ENCODE data around the gene CHGA.

The CHGA gene

GRCh38 chr14:92922883-92923743 lies at the start of gene CHGA:
CHGA (plus strand) TSS chr14:92923150; CDS start chr14:92923360, 210 bp downstream.
- DNase-seq: peak; percentile 44

GRCh38 chr14:92874962-92875661 lies 47.8 kb upstream of the CHGA start:
- DNase-seq: no peak

GRCh38 chr14:92877757-92878431 lies 45.1 kb upstream of the CHGA start:
- DNase-seq: peak; percentile 2

- DNase-seq: no peak
These were observed 42.6 kb upstream of the CHGA start for GRCh38 chr14:92880351-92880750.

GRCh38 chr14:92880851-92881250 lies 42.1 kb upstream of the CHGA start:
- peak; percentile 5 for DNase-seq

GRCh38 chr14:92883066-92883465 lies 39.9 kb upstream of the CHGA start:
- no peak for DNase-seq

GRCh38 chr14:92884410-92884809 lies 38.5 kb upstream of the CHGA start:
- DNase-seq: no peak

- no peak for DNase-seq
These were observed 37.5 kb upstream of the CHGA start for GRCh38 chr14:92885279-92886061.

- DNase-seq: no peak
These were observed 36.6 kb upstream of the CHGA start for GRCh38 chr14:92886337-92886736.

GRCh38 chr14:92887157-92887556 lies 35.8 kb upstream of the CHGA start:
- no peak for DNase-seq

- no peak for DNase-seq
These were observed 34.1 kb upstream of the CHGA start for GRCh38 chr14:92888896-92889295.

GRCh38 chr14:92890830-92891588 lies 31.9 kb upstream of the CHGA start:
- DNase-seq: no peak

GRCh38 chr14:92892589-92892988 lies 30.4 kb upstream of the CHGA start:
- no peak for DNase-seq

- DNase-seq: no peak
These were observed 27.5 kb upstream of the CHGA start for GRCh38 chr14:92895352-92895878.

GRCh38 chr14:92897922-92898565 lies 24.9 kb upstream of the CHGA start:
- no peak for DNase-seq

- no peak for DNase-seq
These were observed 24.3 kb upstream of the CHGA start for GRCh38 chr14:92898566-92899131.

GRCh38 chr14:92900660-92901059 lies 22.3 kb upstream of the CHGA start:
- DNase-seq: no peak

- no peak for DNase-seq
These were observed 20.8 kb upstream of the CHGA start for GRCh38 chr14:92902191-92902590.

GRCh38 chr14:92902726-92903125 lies 20.2 kb upstream of the CHGA start:
- no peak for DNase-seq

GRCh38 chr14:92903359-92903758 lies 19.6 kb upstream of the CHGA start:
- no peak for DNase-seq

- no peak for DNase-seq
These were observed 17.3 kb upstream of the CHGA start for GRCh38 chr14:92905667-92906066.

All from fibroblast of upper back skin (primary cell).